ENCODE measurements around the gene MDGA2.
A peak's percentile ranks its signal among the peaks of the same experiment; 100 is the strongest.

MDGA2 gene

DNA sequence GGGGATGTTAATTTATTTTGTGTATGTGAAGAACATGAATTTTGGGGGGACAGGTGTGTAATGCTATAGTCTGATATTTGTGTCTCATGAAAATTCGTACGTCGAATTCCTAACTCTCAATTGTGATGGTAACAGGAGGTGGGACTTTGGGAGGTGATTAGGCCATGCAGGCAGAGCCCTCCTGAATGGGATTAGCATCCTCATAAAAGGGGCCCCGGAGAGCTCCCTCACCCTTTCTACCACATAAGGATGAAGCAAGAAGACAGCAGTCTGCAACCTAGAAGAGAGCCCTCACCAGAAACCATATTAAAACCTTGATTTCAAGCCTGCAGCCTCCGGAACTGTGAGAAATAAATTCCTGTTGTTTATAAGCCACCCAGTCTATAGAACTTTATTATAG is 165.4 kb downstream of the MDGA2 start:
- intact Hi-C loops (cut with DNase I): no loop called here
- no peak for DNase-seq

DNA sequence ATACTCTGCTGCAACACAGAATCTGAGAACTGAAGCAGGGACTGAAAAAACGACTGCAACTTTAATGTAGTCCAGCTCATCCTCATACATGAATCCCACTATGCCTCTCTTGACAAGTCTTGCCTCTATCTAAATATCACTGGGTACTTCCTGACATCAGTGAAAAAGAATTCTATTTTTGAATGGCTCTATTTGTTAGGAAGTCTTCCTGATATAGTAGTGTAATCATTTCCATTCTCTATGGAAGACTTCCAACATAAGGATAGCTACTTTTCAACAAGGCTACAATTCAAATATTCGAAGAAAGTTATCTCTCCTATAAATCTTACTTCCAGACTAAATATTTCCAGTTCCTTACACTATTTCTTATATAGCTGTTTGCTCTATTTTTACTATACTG is 167.5 kb downstream of the MDGA2 start:
- no peak for DNase-seq
- intact Hi-C loops (cut with DNase I): no loop called here

DNA sequence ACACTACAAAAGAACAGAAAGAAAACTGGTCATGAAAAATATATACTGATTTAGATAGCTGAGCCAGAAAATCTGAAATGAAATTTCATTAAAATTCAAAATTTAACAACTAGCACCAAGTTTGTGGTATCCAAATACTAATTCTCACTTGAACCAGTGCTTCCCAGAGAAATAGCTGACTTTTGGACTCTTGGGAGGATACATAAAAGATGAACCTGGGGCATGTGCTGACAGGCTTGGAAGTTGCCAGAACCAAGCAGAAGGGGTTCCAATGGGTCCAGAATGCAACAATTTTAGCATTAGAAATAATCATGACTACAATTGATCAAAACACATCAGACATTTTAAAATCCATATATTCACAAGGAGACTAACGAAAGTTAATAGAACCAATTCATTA is 175.0 kb downstream of the MDGA2 start:
- intact Hi-C loops (cut with DNase I): no loop called here
- DNase-seq: no peak

DNA sequence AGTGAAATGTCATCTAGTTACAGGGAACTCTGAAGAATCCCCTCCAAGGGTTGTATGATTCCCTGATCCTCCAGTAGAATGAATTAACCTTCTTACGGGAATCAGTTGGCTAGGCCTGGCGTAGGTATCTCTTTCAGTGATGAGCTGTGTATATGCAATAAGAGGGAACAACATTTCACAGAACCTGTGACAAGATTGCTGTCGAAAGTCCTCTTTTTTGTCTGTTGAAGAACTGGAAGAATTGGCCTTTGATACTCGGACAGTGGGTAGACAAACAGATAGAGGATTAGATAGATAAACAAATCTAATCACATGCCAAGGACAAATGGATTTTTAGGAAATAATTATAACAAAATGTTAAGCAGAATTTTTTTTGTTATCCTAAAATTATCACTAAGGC is 184.6 kb downstream of the MDGA2 start:
- DNase-seq: no peak
- intact Hi-C loops (cut with DNase I): no loop called here

DNA sequence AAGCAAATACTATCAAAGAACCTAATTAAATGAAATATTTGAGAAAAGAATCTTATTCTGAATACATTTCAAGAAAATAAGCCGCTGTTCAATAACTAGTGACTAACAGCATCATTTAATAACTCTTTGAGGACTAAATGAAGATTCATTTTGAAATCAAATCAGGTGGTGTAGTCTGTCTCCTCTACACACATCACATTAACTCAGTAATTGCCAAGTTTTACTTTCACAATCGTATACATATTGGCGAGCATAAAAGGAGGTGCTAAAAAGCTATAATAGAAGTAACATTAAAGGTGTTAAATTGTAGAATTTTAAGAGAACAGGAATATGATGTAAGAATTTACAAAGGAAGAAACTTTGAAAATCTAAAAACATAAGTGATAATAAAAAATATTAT is 185.1 kb downstream of the MDGA2 start:
- intact Hi-C loops (cut with DNase I): no loop called here
- no peak for DNase-seq

DNA sequence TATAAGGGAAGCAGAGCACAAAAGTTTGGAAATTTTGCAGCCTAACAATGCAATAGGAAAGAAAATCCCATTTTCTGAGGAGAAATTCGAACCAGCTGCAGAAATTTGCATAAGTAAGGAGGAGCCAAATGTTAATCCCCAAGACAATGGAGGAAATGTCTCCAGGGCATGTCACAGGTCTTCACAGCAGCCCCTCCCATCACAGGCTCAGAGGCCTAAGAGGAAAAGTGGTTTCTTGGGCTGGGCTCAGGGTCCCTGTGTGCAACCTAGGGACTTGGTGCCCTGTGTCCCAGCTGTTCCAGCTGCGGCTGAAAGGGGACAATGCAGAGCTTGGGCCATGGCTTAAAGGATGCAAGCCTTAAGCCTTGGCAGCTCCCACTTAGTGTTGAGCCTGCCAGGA is 190.0 kb downstream of the MDGA2 start:
- intact Hi-C loops (cut with DNase I): no loop called here
- no peak for DNase-seq

DNA sequence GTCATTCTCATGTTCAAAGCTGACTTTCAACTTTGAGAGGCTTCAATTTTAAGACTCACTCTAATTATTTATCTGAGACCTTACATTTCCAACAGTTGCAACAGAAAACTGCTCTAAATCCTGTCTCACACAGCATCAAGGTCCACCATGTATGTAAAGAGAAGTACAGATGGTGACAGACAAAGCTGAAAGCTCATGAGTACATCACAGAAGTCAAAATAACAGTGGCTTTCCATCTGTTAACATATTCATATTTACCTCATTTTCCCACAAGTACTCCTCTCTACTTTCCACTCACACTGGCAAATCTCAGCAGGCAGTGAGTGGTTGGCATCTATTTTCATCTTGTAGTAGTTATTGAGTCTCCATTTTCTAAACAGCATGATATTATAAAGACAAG is 192.0 kb downstream of the MDGA2 start:
- intact Hi-C loops (cut with DNase I): no loop called here
- no peak for DNase-seq

DNA sequence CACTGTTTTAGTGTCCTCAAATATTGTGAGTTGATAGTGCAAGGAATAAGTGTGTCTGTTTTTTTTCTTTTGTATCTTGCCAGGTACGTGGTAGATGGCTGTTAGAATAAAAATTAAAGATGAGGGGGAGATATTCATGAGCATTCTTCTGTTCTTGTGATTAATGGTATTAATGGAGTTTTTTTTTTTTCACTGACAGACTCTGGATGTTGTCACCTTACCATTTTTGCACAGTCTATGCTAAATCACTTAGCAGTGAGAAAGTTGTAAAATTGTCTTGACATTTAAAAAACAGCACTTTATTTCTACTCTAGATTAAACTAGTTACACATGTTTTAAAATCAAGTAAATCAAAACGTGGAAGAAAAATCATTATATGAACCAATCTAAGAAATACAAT is 204.3 kb downstream of the MDGA2 start:
- intact Hi-C loops (cut with DNase I): no loop called here
- DNase-seq: no peak

DNA sequence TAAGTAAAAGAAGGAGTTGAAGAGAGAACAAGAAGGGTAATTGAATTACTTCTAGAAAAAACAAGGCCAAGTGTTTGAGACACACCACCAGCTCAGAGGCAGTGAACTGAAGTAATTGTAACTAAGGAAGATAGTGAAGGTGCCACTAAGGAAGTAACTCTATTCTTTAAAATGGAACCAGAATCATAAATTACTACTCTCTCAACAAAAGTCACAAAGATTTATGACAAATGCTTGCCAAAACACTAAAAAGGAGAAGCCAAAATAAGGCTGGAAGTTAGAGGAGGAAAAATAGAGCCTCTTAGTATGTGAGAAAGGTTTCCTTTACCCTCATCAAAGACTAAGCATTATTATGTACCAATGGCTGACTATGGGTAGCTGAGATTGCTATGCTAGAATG is 208.5 kb downstream of the MDGA2 start:
- intact Hi-C loops (cut with DNase I): no loop called here
- DNase-seq: no peak

DNA sequence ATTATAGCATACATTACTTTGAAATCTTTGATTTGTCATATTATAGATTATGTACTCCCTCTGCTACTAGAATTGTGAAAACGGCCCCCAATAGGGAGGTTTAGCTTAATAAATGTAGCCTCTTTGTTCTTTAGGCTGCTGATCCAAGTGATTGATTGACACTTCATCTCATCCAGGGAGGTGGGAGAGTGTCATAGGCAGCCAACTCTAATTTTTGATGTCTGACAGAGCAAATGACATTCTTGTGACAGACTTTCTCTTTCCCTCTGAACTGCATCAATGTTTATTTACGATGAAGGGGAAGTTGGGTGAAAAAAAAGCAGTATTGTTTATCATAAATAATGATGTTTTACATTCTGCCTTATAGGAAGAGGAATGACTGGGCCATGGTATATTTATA is 221.4 kb downstream of the MDGA2 start:
- intact Hi-C loops (cut with DNase I): no loop called here
- DNase-seq: no peak

DNA sequence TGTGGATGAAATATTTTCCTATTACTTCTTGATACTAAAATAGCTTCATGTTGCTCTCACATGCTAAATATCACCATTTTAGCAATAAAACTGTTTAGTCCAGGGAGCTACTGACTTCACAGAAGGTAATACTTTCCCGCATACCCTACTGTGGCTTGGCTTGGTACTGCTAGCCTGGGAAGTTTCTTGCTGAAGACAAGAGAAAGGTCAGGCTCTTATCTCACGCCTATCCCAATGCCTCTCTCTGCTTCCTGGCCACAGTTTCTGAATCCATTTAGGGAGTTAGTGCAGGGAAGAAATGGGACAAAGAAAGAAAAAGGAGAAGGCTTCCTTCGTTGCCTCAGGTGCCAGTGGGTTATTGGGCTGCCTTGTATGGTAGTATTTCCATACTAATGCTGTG is 228.3 kb downstream of the MDGA2 start:
- intact Hi-C loops (cut with DNase I): no loop called here
- DNase-seq: no peak

DNA sequence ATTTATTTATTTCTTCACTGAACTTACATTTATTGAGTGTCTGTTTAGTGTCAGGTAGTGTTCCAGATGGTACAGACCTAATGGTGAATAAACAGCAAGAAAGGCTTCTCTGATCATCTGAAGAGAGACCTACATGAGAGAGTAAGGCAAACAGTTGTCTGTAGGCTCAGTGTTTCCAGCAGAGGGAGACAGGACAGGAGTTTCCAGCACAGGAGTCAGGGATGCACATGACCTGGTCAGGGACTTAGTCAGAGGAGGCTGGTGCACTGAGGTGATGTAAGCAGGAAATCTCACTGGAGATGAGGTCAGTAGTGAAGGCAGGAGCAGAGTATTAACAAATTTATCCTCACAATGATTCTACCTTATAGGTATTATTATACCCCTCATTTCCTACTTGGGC is 233.2 kb downstream of the MDGA2 start:
- no peak for DNase-seq

DNA sequence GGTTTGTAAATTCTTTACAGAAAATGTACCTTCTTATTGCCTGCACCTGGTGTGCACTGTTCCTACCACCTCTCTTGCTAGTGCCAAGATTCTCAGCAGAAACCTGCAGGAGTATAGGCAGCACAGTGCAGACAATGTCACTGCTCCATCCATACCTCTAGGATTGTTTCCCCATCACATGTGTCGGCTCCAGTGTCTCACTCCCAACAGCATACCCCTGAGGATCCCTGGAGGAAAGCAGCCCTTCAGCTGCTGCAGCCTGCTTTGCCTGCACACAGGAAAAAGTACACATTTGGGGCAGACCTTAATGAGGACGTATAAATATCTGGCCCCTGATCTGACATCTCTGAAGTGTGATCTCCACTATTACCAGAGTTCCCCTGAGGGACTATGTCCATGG is 235.5 kb downstream of the MDGA2 start:
- no peak for DNase-seq
- intact Hi-C loops (cut with DNase I): no loop called here

More for the DNA sequence above, 233.2 kb downstream of the MDGA2 start:
- intact Hi-C loops (cut with DNase I): no loop called here

DNA sequence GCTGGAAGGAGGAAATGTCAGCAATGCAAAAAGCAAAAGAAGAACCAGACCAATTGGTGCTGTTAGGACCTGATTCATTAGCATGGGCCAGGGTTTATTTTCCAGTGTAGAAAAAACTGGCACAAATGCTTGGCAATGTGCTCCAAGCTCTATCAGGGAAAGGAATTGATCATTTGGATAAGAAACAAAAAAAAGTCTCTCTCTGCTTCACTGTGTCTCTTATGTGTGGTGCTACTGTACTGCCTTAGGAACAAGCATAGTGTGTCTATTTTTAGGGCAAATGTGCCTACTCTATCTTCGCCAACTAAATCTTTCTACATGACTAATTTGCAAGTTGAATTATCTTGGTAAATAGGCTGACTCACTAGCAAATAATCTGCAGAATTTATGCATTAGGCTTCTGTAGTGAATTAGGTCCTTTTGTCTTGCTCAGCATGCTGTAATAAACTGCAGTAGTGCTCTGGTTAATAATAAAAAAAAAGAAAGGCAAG is 236.7 kb downstream of the MDGA2 start:
- no peak for DNase-seq
- intact Hi-C loops (cut with DNase I): no loop called here

DNA sequence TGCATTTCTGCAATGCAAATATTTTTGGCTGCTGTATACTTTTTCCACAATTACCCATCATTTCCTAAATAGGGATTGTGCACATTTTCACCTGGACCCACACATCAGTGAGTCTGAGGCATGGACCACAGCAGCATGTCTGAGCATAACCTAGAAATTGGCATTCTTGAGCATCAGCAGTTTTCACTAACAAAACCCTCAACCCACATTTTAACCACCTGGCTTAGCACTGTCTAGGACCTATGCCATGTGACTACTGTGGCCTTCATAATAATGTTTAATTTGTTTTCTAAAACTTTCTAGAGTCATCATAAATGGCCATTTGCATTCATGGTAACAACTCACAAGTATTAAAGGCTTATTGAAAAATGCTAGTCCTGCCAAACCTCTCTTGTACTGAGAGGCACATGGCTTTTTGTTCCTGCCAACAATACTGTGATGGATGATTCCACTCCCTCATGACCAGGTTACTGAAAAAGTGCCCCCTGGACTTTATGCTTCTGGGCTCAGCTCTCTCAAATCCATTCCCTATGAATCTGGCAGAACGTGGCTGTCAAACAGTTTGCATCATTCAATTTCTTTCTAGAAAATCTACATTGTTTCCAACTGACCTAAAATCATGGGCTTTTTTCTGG is 240.0 kb downstream of the MDGA2 start:
- intact Hi-C loops (cut with DNase I): no loop called here
- no peak for DNase-seq

DNA sequence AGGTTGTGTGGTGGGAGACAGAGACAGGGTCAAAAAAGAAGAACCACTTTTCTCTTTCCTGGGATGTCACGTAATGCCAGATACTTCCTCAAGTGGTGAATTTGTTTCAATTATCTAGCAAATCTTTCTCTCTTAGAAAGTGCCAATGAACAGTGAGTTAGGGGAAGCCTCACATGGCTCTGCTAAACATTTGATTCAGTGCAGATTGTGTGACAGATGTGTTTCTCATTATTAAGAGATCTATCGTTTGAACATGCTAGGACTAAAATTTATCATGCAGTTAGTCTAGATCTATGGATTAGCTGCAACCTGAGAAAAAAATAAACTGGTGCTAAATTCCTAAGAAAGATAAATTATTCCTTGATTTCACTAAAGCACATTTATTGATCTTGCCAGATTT is 247.8 kb downstream of the MDGA2 start:
- no peak for DNase-seq

DNA sequence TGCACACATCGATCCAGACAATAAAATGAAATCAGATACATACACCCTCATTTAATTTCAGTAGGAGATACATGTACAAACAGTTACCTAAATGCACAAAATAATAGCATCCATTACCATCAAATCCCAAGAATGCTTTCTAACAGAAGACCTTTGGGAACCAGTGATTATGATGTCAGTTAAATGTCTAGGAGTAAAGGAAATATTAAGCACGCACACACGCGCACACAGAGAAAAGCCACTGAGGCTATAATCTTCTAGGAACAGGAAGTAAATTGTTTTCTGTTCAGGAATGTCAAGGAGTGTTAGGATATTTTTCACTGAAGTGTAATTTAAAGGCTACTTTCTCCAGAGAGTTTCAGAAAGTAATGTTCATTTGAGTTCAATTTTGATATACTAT is 250.1 kb downstream of the MDGA2 start:
- DNase-seq: no peak
- intact Hi-C loops (cut with DNase I): no loop called here

More for the DNA sequence above, 247.8 kb downstream of the MDGA2 start:
- intact Hi-C loops (cut with DNase I): no loop called here

DNA sequence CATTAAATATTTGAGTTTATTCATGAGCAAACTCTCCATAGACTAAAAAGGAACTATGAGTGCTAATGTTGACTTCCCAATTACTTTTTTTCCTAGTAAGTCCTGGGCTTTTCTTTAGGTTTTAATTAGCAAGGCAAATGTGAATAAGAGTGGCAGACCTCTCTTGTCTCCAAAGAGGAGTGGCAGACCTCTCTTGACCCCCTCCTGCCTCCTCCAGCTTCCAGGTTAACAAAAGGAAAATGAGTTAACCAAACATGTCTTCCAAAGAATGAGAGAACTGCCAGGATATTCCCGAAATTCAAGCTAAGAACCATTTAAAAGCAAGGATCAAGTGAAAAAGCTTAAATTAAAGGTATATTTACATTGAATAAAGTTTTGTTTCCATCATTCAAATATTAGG is 253.2 kb downstream of the MDGA2 start:
- DNase-seq: no peak
- intact Hi-C loops (cut with DNase I): no loop called here

DNA sequence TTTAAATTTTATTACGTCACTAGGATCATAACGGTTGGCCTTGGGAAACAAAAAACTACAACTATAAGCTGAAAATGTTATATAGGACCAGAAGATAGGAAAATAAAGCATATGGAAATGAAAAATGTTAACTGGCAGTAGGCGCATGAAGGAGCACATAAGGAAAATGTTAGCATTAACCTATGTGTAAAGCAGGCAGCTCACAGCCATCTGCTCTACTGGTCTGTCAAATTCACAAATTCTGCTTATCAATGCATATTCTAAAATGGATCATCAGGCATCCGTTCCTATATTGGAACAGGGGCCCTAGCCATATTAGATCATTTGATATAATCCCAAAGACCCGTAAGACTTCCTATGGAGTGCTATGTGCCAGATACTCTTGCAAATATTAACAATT is 263.9 kb downstream of the MDGA2 start:
- intact Hi-C loops (cut with DNase I): no loop called here
- DNase-seq: no peak

DNA sequence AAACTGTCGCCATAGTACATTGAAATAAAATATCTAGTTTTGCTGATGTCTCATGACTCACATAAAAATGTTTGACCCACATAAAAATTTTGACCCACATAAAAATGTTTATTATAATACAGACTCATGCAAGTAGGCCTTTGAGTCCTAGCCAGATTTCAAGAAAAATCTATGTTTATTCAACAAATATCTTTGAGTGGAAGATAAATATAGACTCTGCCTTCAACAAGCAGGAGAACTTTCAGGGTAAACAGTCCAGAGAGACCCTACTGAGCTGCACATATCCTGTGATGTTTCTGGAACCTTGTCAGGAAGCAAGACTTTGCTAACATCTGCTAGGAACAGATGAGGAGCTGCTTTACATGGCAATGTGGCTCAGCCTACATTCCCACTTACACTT is 283.1 kb downstream of the MDGA2 start:
- DNase-seq: no peak
- intact Hi-C loops (cut with DNase I): no loop called here

DNA sequence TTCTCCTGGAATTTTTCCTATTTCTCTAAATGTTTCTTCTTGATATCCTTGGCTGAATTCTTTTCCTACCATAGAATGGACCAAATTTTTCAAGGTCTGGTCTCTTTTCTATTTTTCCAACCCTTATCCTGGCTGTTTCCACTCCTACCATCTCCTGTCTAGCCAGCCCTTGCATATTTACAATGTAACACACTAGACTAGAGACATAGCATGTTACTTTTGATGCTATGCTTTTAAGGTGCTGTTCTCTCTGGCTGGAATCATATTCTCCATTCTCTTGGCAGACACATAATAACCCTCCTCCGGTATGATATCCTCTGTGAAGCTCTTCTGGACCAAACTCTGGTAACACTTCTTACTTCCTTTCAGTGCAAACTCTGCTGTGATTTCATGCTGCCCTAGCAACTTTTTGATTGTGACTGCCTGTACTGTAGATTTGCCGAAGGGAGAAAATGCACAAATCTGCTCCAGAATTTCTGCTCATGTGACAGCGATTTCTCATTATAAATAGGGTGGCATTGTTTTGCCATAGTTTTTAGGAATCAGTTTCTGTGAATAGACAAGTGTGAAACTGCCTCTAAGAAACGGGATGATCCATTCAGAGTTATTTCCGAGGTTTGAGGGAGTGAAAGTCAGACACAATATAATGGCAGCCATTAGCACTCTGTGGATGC is 284.4 kb downstream of the MDGA2 start:
- intact Hi-C loops (cut with DNase I): no loop called here
- DNase-seq: peak in 1 of 10 donors; percentile 26

DNA sequence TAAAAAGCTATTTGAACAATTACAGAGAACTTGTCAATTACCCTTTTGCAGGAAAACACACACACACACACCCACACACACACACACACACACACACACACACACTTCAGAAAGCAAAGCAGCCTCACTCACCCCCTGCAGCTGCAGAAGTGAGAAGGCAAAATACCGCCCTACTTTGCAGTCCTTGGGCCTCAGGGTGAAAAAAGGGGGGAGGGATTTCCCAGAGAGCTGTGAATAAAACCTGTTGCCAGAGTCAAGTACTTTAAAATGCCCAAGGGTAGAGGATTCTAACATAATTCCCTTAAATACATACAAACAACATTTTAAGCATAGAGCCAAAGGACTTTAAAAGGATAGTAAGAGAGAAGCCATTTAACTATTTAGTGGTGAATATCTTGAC is 285.9 kb downstream of the MDGA2 start:
- intact Hi-C loops (cut with DNase I): no loop called here
- DNase-seq: peak in 1 of 10 donors; percentile 31

DNA sequence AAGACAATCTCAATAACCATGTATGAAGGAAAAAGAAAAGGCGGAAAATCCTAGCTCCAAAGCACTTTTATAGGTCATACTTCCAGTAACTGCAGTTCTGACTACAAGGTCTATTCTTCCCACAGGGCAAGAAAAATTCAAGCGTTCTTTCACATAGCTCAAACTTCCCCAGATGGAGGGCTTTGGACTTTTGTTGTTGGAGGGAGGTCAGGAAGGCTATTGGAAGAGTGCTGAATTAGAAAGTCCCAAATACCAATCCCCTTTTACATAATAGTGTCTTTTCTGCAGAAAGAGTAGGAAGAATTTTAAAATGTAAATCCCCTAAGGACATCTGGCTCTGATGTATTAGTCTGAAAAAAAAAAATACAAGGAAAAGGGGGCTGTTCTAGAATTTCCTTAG is 309.4 kb downstream of the MDGA2 start:
- DNase-seq: no peak
- intact Hi-C loops (cut with DNase I): no loop called here

Measured in posterior cingulate gyrus (tissue), 11 donors.